IPS DF 4.7 (cell line): ENCODE measurements around the gene HOXC10.

Experiments used
- DNase-seq: peaks from one replicate; pipeline ENCODE4 v3.0.0-alpha.2; 2013; ENCODE audit warnings: low spot score; ENCODE audit errors: extremely low read depth

Gene HOXC10

GRCh38 chr12:54016051-54016450, 31.1 kb downstream of the HOXC10 start:
- no peak for DNase-seq

GRCh38 chr12:54016478-54016964, 31.6 kb downstream of the HOXC10 start:
- no peak for DNase-seq

GRCh38 chr12:54017027-54017788, 32.3 kb downstream of the HOXC10 start:
- no peak for DNase-seq

- no peak for DNase-seq
These were observed 33.0 kb downstream of the HOXC10 start for GRCh38 chr12:54017878-54018467.

- no peak for DNase-seq
These were observed 33.6 kb downstream of the HOXC10 start for GRCh38 chr12:54018468-54018984.

- DNase-seq = no peak
These were observed 34.3 kb downstream of the HOXC10 start for GRCh38 chr12:54019091-54019811.

DNA sequence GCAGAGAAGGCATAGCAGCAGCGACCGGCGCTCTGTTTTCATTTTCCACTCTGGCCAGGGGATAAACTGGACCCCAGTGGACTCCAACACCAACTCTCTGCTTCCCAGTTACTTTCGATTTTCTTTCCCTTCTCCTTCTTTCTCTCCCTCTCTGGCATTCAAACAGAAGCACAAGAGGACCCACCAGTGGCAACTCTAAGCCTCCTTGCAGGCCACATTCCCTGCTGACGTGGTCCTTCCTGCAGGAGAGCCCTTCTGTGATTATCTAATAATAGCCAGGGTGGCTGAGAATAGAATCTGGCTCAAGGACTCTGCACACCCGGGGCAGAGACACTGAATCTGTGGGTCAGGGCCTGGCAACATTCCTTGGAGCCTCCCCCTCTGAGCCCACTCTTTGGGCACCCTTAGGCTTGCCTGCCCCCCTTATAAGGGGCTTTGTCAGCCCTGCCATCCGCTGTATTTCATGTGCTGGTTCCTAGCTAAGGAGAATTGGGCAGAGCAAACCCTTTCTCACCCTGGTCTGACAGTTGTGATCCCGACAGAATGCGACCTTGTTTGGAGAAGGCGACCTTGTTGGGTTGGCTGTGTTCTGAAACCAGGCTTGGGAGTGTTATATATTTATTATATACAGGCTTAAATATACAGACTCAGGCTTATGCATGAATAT, 35.1 kb downstream of the HOXC10 start:
- no peak for DNase-seq

DNA sequence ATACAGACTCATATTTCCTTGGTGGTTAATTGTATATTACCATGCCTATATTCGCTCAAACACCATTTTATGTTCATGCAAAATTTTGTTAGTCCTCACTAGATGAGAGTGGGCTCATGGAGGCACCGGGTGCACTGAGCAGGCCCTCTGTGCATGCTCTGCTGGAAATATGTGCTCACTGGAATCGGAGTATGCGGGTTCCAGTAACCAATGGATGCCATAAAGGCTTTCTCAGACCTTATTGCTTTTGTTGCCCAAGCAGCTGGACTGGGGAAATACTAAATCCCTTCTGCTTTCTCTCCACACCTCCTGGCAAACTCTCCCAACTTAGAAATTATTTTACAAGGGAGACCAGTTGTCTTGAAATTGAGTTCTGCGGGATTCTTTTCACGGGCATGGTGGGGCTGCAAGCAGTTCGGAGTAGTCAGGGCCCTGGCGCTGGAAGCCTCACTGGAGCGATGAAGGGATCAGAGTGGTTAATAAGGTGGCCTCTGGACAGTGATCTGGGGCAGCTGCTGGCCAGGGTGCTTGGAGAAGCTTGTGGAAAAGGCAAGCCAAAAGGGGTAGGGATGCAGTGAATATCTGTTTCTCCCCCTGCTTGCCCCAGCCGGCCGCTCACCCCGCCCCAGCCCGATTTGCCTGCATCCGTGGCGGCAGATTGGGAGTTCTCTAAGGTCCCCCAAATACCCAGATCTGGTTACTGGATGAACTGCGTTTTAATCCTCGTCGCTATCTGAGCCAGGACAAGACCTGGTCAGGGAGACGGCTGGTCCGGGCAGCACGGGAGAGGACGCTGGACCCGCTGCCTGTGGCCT, 35.9 kb downstream of the HOXC10 start:
- no peak for DNase-seq

- no peak for DNase-seq
These were observed 36.6 kb downstream of the HOXC10 start for GRCh38 chr12:54021432-54022013.

GRCh38 chr12:54022960-54023884, 38.3 kb downstream of the HOXC10 start:
- DNase-seq = no peak

DNA sequence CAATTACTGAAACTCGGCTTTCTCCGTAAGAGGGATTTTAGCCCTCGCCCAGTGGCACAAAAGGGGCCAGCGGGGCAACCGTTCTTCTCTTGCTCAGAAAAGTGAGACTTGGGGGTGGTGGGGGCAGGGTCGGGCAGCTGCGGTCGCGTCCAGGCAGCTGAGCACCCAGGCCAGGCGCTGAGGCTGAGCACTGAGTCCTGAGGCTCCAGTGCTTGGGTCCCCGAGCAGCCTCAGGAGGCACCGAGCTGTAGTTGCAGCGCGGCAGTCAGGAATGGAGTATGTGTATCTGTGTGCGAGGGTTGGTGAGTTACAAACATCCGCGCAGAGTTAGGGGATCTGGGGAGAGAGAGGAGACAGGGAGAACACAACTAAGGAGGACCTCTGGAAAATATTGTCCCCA, 39.2 kb downstream of the HOXC10 start:
- DNase-seq = no peak

DNA sequence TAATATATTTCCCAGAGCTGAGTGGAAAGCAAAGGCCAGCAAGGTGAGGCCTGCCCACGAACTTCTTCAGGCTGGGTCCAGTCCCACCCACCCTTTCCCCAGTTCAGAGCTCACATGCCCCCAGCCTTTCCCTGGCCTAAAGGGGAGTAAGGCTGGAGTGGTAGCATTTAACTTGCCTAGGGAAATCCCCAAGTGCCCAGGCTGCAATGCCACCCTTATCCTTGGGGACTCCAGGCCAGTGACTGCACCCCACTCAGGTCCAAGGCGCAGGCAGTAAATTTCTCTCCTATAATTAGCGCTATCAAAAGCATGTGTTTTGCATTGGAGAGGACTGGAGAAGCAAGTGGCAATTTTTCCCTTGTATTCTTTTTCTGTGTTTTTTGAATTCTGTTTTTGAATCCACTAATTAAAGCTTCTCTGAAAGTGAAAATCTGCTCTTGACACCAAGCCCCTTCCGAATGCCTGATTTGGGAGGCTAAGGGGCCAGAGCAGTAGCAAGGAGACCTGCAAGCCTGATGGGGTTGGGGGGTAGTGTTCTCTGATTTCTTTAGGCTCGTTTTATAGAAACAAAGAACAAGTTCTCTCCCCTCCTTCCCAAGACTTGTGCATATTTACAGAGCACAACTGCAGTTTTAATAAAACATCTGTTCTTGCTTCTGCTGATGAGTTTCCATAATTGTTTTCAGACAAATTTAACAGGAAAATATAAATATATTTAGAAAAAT, 39.8 kb downstream of the HOXC10 start:
- no peak for DNase-seq

- DNase-seq = no peak
These were observed 40.8 kb downstream of the HOXC10 start for GRCh38 chr12:54025499-54026405.

DNA sequence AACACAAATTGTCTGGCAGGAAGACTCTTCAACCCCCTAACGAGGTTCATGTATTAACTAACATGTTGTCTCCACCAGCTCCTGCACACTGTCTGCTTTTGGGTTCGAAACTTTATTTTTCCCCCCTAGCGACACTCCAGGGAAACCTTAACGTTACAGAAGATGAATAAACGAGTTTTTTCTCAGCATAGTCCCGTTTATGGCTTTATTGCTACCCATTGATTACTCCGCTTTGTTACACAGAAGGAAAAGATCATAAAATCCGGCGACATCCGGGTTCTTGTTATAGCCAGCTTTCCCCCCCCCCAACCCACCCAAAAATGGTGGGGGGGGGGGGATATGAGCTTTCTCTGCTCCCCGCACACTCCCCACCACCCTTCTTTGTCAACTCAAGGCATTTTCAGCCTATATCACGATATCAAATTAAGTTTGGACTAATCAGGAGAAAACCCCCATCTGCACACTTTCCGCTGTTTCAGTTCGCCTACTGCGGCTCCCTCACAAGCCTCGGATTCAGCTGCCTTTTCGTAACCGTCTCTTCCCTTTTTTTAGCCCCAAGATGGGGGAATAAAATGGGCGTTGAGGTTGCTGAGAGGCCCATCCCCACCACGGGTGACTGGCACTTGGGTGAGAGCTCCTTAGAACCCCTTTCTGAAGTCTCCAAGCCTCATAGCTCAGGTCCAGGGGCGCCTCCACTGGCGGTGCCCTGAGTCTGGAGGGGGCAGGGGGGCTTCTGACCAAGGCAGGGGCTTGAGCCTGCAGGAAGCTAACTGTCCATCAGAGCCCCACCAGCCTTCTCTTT, 41.9 kb downstream of the HOXC10 start:
- DNase-seq = no peak

GRCh38 chr12:54027442-54027786, 42.5 kb downstream of the HOXC10 start:
- DNase-seq = no peak

DNA sequence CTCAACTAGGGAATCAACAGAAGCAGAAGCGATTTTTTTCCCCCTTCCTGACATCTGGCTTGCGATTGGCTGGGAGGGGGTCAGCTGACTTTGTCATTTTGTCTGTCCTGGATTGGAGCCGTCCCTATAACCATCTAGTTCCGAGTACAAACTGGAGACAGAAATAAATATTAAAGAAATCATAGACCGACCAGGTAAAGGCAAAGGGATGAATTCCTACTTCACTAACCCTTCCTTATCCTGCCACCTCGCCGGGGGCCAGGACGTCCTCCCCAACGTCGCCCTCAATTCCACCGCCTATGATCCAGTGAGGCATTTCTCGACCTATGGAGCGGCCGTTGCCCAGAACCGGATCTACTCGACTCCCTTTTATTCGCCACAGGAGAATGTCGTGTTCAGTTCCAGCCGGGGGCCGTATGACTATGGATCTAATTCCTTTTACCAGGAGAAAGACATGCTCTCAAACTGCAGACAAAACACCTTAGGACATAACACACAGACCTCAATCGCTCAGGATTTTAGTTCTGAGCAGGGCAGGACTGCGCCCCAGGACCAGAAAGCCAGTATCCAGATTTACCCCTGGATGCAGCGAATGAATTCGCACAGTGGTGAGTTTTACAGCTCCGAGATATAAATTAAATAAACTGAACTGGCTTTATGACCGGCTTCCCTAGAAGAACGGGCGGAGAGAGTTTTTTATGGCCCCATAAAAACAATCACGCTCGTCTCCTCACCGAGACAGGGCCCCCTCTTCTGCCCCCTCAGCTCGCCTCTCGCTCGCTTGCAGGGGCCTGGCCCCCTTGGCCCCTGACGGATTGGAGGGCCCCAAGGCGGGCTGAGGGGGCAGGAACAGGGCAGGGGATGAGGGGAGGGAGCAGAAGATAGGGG, 43.6 kb downstream of the HOXC10 start, which contains the start of gene HOXC6:
Gene HOXC6 (plus strand): TSS at position 127 of the 888 bp plus-strand sequence. CDS start 82 bp downstream, at position 209.
- no peak for DNase-seq
